HG02678 (cell line): Measurements from ENCODE around the gene TBC1D16.
"Not testable (repeated sequence)": the region's sequence is repeated elsewhere in the genome, so short reads cannot be mapped to it uniquely, and the experiment has no call there.

Experiments
- ATAC-seq: cut with Tn5 transposase; IDR thresholded peaks from one replicate; pipeline ENCODE4 v1.9.1; 2021; ENCODE audit warnings: mild to moderate bottlenecking, moderate library complexity; ENCODE audit not compliant: unreplicated experiment

TBC1D16 gene

DNA sequence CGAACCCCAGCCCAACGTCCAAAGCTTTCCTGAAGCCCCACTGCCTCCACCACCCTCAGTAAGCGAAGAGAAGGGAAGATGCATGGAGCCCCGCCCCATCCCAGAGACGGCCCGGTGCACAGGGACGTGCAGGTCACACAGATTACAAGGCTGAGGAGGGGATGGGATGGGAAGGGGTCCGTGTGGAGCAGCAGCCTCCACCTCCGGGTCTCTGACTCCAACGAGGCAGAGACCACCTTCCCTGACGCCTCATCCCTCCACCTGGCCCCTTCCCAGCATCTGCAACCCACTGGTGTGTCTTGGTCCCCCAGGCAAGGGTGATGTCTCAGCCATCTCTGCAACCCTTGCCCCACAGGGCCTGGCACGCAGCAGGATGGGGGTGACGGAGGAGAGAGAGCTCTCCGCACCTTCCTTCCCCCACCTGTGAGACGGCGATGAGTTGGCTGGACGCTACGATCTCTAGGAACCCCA is 58.5 kb downstream of the TBC1D16 start:
- ATAC-seq, result no peak

DNA sequence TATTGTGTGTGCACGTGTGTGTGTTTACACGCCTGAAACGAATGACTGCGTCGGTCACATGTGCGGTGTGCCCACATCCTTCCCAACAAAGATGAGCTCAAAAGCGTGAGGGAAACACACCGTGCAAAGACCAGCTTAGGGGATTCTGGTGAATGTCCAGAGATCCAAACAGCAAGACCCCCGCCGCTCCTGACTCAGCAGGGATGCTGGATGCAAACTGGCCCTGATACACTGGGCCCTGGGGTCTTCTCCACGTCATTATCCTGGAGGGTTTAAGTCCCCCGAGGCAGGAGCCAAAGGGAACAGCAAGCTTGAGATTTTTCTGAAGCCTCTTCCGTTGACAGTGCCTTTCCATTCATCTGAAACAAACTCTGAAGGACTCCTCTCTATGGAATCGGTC is 59.2 kb downstream of the TBC1D16 start:
- ATAC-seq, result no peak

DNA sequence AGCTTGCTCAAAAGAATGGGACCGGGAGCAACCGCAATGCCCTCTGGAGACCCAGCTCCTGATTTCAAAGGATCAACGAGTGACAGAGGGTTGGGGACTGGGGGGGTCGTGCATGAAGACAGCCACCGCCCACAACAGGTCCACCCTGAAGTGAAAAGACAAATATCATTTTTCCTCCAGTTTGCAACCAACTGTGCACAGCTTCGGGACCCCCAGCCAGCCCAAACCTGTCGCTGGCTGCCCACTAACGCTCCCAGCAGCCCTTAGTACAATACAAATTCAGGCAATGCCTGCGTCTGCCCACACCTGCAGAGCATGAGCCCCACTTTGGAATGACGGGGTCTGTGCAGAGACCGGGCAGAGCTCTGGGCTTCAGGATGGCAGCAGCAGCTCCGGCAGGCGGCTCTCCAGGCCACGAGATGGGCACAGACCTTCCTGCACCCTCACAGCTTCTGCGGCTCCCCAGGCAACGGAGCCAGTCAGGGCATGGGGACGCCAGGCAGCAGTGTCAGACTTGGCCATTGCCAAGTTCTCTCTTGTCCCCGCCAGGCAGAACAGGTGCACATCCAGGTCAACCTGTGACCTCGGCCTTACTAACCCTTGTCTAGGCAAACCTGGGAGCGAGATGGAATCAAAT is 60.1 kb downstream of the TBC1D16 start:
- ATAC-seq, result no peak

DNA sequence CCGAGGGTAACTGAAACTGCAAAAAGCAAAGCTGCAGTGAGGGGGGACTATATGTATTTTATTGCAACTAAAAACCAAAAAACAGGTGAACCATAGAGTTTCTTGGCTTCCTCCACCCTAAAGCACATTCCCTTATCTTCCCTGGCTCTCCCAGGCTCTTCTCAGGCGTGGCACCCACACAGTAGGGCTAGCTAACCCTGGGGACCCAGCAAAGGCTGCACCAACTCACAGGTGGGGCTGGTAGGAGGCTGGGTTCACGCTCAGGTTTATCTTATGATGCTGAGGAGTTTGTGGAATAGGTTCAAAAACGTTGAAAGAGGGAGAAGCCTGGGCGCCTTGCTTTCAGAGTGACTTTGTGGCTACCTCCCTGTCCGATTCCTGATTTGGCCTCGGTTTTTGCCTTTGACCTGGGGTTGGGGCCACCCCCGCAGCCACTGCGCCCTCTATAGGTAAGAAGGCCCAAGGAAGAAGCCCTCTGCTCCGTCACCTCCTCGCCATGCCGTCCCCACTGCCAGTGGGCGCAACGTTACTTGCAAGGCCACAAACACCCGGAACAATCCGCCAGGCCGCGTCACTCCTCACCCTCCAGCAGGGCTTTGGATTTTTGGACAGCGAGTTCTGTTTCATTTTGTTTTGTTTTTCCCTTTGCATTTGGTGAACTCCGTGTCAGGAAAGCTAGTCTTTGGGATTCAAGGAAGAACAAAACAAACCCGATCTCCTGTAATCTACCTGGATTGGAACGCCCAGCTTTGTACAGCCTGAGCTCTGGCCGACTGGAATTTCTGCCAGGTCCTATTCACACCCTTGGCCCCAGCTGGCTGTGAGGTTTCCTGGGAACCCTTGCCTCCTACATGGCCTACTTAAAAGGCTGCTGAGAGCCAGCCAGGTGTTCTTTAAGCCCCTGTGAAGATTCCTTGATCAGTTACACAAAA is 60.8 kb downstream of the TBC1D16 start:
- ATAC-seq, result no peak

DNA sequence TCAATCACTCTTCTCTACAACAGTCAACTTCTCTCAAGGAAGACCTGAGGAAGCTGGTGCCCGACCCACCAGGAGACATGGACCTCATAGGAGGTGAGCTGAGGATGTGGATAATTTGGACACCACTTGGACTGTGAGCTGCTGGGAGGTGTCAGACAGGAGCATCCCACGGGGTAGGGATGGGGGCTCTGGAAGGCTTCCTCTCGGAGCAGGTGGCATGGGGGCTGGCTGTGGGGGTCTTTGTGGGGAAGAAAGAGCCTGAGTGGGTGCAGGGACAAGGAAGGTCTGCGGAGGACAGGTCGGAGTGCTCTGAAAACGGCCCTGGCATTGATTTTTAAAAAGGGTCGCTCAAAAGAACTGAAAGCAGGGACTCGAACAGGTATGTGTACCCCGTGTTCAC is 64.0 kb downstream of the TBC1D16 start:
- ATAC-seq, result no peak

DNA sequence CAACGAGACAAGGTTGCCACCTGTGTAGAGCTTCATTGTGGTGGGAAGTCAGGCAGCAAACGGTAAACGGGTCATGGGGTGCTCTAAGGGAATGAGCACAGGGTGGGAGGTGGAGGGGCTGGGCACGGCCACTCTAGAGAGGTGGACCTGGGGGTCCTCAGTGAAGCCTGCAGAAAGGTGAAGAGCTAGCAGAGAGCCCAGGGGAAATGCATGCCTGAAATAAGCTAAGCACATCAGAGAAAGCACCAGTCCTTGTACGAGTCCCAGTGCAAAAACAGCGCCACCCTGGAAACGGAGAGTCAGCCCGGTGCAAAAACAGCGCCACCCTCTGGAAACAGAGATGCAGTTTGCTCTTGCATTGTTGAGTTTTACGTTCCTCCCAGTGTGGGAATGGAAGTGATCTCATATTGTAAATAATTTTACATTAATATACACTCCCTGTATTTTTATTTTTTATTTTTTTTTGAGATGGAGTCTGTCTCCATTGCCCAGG is 65.0 kb downstream of the TBC1D16 start:
- ATAC-seq, result no peak

DNA sequence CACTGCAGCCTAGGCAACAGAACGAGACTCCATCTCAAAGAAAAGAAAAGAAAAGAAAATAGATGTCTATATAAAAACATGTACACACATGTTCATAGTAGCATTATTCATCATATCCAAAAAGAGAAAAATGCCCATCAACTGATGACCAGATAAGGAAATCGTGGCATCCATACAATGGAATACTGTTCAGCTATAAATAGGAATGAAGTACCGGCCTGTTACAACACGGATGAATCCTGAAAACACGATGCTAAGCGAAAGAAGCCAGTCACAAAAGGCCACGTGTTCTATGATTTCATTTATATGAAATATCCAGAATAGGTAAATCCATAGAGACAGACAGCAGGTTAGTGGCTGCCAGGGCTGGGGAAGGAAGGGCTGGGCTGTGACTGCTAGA is 65.8 kb downstream of the TBC1D16 start:
- no peak for ATAC-seq

DNA sequence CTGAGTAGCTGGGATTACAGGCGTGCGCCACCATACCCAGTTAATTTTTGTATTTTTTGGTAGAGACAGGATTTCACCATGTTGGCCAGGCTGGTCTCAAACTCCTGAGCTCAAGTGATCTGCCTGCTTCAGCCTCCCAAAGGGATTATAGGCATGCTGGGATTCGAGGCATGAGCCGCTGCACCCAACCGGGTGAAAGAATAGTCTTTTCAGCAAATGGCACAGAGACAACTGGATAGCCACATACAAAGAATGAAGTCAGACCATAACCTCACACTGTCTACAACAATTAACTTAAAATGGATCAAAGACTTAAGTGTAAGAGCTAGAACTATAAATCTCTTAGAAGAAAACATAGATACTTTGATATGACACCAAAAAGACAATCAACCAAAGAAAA is 67.6 kb downstream of the TBC1D16 start:
- no peak for ATAC-seq

DNA sequence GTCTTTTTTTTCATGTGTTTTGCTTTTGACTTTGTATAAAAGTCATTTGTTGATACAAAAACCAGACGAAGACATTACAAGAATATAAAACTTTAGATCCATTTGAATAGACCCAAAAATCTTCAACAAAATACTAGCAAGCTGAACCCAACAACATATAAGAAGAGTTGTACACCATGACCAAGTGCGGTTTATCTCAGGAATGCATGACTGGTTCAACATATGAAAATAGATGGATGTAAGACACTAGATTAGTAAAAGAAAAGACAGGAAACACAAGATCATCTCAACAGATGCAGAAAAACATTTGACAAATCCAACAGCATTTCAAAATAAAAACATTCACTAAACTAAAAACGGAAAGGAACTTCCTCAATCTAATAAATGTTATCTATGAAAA is 69.0 kb downstream of the TBC1D16 start:
- no peak for ATAC-seq

DNA sequence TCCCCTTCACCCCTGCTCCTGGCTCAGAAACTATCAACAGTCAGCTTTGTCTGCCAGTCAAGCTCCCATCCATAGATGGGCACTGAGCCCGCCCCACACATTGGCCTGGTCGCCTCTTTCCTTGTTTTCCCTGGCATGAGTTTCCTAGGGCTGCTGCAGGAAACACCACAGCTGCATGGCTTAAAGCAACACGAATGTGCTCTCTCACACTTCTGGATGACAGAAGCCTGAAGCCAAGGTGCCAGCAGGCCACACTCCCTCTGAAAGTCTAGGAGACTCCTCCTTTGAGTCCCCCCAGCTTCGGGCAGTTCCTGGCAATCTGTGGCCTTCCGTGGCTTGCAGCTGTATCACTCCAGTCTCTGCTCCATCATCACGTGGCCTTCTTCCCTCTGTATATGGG is 69.9 kb downstream of the TBC1D16 start:
- no peak for ATAC-seq

DNA sequence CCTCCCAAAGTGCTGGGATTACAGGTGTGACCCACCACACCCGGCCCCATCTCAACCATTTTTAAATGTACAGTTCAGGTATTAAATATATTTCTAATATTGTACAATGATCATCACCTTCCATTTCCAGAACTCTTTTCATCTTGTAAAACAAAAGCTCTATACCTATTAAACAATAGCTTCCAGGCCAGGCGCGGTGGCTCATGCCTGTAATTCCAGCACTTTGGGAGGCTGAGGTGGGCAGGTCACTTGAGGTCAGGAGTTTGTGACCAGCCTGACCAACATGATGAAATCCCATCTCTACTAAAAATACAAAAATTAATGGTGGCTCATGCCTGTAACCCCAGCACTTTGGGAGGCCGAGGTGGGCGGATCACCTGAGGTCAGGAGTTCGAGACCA is 73.2 kb downstream of the TBC1D16 start:
- not testable (repeated sequence) for ATAC-seq

DNA sequence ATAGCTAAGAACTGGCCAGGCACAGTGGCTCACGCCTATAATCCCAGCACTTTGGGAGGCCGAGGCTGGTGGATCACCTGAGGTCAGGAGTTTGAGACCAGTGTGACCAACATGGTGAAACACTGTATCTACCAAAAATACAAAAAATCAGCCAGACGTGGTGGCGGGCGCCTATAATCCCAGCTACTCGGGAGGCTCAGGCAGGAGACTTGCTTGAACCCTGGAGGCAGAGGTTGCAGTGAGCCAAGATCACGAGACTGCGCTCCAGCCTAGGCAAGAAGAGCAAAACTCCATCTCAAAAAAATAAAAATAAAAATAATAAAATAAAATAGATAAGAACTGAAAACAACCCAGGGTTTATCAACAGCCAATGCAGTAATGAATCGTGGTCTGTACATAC is 74.1 kb downstream of the TBC1D16 start:
- not testable (repeated sequence) for ATAC-seq

DNA sequence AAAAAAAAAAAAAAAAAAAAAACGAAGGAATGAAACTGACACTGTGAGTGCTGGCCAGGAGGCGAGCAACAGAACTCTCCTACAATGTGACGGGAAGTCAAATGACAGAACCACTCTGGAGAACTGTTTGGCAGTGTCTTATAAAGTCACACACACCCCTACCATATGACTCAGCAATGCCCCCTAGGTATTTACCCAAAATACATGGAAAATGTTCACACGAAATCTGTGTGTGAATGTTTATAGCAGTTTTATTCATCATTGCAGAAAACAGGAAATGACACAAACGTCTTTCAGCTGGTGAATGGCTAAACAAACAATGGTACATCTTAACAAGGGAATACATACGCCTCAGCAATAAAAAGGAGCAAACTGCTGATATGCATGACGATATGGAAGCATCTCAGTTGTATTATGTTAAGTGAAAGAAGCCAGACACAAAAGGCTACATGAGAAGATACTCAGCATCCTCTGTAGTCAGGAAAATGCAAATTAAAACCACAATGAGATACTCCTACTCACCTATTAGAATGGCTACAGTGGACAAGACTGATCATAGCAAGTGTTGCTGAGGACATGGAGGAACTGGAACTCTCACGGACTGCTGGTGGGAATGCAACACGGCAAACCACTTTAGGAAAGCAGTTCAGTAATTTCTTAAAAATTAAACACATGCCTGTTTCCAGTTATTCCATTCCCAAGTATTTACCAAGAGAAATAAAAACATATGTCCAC is 74.7 kb downstream of the TBC1D16 start:
- no peak for ATAC-seq

DNA sequence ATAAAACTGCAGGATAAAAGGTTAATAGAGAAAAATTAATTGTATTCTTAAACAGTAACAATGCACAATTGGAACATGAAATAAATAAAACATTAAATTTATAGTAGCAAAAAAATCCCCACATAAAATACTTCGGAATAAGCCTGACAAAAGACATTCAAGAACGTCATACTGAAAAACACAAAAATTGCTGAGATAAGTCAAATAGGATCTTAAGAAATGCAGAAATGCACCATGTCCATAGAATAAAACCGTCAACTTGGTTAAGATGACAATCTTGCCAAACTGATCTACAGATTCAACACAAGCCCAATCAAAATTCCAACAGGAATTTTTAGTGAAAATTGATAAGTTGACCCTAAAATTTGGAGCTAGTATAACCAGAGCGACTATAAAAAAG is 76.6 kb downstream of the TBC1D16 start:
- ATAC-seq, result no peak

DNA sequence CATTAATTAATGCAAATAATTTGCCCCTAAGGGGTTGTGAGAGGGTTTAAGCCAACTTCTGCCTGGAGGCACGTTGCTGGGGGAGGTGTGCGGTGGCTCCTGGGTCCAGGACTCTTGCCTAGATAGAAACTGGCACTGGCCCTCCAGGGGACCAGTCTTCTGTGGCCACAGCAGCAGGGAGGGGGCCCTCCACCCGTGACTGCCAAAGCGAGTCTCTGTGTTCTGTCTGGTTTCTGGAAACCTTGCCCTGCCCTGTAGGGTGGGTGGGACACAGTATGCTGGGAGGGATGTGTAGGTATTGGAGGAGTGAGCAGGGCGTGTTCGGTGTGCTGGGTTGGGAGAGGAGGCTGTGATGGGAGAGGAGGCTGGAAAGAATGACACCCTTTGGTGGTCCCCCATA is 78.8 kb downstream of the TBC1D16 start:
- ATAC-seq, result no peak

DNA sequence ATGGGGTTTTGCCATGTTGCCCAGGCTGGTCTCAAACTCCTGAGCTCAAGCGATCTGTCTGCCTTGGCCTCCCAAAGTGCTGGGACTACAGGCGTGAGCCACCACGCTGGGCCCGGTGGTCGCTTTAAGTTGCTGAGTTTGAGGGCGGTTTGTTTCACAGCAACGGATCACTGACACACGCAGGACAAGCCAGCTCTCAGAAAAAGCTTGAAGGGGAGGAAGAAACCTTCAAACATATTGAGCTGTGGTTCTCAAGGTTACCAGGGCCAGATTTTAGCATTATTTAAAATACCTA is 79.3 kb downstream of the TBC1D16 start:
- ATAC-seq, result not testable (repeated sequence)

DNA sequence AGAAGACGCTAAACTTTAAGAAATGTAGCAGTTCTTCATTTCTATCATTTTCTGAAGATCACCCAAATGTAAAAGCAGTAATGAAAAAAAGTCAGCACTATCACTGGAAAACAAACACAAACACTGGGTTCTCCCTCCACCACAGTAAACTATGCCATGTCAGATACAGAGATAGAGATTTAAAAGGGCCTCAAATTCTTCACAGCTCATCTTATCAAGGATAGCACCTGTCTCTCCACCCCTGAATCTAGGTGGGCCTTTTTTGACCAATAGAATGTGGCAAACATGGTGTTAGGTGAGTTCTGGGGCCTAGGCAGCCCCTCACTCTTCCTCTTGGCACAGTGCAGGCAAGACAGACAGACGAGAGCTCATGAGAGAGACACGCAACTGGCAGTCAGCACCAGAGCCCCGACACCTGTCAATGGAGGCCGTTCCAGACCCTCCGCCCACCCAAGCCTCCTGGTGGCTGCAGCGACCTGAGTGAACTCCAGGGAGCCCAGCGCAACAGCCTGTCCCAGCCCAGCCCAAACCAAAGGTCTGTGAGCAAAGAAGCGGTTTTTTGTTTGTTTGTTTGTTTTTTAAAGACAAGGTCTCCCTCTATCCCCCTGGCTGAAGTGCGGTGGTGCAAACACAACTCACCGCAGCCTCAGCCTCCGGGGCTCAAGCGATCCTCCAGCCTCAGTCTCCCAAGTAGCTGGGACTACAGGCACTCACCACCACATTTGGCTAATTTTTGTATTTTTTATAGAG is 79.8 kb downstream of the TBC1D16 start:
- no peak for ATAC-seq

DNA sequence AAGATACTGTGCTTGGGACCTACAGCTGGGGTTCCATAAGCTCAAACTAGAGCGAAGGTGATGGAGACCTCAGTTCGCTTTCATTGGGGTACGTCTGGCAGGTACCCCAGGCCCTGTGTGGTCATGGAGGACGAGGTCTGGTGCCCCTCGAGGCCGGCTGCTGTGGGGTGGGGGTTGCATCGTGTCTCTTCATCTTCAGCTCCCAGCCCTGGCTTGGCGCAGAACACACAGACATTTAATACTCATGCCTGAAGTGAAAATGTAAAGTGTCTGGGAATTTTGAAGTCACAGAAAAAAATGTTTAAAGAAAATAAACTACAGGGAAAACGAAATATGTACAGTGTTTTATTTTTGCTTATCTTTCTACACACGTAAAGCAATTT is 80.5 kb downstream of the TBC1D16 start:
- ATAC-seq, result no peak

DNA sequence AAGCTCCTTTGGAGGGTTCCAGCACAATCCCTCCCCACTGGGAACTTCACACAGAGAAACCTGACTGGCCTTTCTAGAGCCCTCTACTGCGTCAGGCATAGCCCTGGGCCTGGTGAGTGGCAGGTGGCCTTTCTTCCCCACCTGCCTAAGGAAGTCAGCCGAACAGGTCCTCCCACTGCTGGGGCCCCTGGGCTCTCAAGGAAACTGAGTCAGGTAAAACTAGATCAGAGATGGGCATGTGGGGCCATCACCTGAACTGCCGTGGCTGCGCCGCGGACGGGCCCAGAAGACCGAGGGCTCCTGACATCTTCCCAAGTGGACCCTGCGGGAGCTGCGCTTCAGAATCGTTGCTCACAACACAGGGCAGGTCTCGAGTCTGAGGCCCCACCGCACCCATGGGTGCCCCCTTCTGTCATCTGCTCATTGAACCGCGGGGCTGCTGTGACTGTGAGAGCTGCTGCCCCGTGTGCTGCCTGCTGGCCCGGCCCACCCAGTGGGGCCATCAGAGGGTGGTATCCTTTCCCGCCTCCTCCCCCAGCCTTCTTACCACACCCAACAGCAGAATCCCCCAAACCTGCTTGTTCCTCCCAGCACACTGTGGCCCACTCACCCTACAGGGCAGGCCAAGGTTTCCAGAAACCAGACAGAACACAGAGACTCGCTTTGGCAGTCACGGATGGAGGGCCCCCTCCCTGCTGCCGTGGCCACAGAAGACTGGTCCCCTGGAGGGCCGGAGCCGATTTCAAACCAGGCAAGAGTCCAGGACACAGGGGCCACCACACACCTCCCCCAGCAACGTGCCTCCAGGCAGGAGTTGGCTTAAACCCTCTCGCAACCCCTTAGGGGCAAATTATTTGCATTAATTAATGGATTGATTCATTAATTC is 81.1 kb downstream of the TBC1D16 start:
- ATAC-seq, result no peak

DNA sequence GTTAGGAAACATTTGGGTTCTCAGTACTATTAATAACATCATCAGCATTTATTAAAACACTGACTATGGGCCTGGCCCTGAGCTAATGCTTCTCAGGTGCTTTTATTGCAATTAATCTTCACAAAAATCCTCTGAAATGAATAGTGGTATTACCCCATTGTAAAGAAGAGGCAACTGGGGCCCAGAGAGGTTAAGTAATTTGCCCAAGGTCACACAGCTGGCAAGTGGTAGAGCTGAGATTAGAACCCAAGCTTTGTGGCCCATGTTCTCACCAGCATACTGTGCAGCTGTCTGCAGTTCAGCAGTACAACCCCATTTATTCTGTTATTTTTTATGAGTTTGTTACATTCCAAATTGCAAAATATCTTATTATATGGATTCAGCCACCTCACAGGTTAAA is 82.3 kb downstream of the TBC1D16 start:
- ATAC-seq, result no peak
